T follicular helper cell (primary cell): ENCODE data around the gene CLNS1A.
"Not testable (repeated sequence)": the region's sequence is repeated elsewhere in the genome, so short reads cannot be mapped to it uniquely, and the experiment has no call there.

Source experiments
- DNase-seq: peaks from one replicate; pipeline ENCODE4 v3.0.0-alpha.2; 2020; ENCODE audit warnings: low read depth

Gene CLNS1A

DNA sequence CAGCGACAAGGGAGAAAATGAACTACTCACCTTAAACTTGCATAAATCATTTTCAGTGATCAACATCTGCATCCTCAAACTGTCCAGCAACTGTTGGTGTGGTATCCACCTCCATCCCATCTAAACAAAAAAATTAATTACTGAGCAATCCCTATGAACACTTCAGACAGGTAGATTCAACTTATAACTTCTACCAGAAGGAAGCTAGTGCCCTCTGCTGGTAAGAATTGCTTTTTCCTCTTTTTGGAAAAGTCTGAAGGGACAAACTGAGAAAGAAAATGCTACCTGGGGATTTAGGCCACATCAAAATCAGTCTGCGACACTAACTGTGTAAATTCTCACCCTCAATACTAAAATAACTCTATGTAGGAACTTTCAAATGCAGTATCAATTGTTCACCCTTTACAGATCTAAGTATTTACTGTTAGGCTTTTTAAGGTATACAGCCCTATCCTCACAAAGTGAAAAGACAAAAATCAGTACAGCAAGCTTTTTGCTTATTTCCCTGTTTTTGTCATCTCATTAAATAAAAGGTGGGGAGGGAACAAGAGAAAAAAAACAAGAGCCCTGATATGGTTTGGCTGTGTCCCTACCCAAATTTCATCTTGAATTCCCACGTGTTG is 17.9 kb downstream of the CLNS1A start:
- DNase-seq, result no peak

DNA sequence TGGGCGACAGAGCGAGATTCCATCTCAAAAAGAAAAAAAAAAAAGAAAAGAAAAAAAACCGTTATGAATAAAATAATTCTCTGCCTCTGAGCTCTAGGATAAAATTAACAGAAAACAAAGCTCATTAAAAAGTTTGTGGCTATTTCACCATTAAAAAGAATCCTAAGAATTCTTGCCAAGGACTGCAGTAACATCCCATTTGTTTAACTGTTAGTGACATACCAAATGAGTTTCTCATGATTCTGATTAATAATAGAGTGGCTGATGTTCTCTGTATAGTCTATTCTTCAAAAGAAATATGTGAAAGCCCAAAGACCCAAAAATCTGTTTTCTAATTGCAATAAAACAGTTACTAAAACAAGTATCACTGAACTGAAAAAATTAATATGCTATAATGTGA is 19.7 kb downstream of the CLNS1A start:
- no peak for DNase-seq

DNA sequence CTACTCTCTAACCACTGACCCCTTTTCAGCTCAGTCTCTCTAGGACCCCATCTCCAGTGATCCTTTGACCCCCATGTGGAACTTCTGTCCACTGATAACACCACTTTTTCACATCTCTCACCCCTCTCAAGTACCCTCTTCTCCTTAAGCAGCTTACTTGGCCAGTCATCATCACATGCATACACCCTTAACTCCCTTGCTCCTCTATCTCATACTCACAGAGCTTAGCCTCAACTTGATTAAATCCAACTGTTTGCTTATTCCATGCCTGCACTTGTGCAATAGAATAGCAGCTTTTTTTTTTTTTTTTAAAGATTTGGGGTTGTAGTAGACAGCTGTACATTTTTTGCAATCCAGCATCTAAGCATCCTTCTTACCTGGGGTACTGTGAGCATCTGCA is 25.7 kb downstream of the CLNS1A start:
- DNase-seq, result no peak

DNA sequence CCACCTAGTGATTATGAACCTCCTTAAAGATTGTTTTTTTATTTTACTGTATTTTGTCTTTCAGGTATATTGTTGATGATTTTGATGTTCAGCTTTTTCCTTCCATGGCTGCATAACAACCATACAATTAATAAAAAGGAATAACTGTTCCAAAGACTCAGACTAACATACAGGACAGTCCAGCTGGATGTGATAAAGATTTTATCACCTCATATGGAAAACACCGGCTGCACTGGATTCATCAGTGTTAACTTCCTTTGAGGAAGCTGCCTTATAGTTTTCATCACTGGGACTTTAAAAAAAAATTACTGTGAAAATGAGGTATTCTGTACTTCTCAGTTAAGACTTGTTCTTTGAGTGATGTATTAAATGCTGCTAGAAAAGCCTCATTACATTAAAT is 28.4 kb downstream of the CLNS1A start:
- DNase-seq, result no peak

DNA sequence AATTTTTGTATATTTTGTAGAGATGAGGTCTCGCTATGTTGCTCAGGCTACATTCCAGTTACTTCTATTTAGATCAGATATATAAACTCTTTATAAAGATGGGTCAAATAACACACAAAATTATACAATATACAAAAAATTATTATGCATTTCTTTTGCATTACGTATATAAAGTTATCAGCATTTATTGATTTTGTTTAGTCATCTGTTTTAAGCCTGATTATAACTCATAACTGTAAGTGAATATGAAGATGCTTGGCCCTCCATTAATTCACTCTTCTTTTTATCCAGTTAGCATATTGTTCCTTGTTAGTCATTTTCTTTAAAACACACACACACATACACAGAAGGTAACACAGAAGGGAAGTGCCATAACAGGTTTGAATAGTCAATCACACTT is 33.3 kb downstream of the CLNS1A start:
- no peak for DNase-seq

DNA sequence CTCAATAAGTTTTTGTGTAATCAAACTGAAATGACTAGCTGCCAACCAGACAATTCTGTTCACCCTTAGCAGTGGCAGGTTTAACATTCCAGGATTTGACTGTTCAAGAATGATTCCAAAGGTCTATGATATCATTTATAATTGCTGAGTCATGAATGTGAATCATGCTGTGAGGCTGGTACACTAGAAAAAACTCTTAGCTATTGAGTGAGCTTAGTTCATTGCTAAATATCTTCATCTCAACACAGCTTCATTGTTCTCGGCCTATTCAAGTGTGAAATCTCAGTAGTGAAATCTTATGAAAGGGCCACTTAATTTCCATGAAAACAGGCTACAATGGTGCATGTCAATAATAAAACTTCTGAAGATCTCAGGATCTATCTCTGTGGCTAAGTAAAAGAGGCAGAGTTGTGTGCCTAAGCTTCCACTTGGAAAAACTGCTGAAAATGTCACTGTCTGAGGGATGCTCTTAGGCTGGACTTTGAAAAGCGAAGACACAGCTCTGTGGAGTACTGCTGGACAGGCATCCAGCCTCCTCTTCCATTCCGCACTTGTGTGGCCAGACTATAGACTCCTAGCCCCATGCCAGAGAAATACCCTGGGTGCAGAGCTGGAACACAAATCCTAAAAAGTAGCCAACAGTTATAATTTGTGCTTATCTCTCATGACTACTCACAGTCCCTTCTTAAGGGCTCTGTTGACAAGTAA is 35.1 kb downstream of the CLNS1A start:
- DNase-seq, result no peak

DNA sequence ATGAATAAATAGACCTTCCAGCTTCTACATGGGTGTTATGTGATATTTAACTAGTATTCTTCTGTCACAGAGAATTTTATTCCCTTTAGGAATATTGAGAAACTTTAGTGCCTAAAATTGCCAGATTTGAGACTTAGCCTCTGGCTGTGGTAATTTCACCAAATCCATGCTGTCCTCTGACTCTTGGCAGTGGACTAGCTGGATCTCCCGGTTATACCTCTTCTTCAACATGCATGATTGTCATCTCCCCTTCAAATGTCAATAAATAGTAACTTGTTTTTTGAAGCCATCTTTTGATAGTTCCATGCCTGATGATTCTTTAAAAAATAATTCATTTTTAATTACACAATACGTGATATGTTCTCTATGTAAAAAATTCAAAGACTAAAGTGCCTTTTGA is 39.4 kb downstream of the CLNS1A start:
- DNase-seq, result no peak

DNA sequence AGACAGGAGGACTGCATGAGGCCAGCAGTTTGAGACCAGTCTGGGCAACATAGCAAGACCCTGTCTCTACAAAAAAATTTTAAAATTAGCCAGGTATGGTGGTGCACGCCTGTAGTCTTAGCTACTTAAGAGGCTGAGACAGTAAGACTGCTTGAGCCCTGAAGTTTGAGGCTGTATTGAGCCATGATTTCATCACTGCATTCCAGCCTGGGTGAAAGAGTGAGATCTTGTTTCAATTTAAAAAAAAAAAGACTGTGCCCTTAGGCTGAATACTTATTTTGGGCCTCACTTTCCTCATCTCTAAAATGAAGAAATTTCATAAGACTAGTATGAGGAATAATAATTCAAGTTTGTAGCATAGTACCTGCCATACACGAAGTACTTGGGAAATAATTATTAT is 41.0 kb downstream of the CLNS1A start:
- no peak for DNase-seq

DNA sequence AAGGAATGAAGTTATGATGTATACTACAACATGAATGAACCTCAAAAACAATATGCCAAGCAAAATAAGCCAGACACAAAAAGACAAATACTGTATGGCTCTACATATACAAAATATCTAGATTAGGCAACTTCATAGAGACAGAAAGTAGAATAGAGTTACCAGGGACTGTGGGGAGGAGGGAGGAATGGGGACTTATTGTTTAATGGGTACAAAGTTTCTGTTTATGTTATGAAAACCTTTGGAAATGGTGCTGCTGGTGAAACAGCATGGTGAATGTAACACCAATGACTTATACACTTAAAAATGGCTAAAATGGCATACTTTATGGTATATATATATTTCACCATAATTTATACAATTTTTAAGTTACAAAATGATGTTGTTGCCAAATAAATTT is 43.7 kb downstream of the CLNS1A start:
- DNase-seq, result no peak

DNA sequence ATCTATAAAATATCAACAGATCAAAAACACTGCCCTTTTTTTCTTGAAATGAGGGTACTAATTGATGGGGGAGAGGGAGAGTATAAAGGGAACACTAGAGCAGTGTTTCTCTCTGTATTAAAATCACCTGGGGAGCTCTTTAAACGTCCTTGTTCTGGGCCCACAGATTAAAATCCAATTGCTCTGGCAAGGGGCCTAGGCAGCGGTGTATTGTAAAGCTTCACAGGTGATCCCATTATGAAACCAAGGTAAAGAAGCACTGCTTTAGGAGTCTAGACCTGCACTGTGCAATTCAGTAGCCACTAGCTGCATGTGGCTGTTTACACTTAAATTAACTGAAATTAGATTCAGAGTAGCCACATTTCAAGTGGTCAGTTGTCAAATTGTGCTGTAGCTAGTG is 44.9 kb downstream of the CLNS1A start:
- no peak for DNase-seq

DNA sequence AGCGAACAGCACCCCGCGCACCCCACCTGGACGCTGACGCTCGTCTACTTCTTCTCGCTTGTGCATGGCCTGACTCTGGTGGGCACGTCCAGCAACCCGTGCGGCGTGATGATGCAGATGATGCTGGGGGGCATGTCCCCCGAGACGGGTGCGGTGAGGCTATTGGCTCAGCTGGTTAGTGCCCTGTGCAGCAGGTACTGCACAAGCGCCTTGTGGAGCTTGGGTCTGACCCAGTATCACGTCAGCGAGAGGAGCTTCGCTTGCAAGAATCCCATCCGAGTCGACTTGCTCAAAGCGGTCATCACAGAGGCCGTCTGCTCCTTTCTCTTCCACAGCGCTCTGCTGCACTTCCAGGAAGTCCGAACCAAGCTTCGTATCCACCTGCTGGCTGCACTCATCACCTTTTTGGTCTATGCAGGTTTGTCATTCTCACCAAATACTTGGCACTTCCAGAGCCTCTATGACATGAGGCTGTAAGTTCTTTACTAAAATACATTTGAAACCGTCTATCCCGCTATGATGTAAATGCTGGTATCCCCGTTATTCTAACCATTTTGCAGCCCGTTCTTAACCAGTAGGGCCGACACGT is 47.3 kb downstream of the CLNS1A start:
- DNase-seq, result no peak

DNA sequence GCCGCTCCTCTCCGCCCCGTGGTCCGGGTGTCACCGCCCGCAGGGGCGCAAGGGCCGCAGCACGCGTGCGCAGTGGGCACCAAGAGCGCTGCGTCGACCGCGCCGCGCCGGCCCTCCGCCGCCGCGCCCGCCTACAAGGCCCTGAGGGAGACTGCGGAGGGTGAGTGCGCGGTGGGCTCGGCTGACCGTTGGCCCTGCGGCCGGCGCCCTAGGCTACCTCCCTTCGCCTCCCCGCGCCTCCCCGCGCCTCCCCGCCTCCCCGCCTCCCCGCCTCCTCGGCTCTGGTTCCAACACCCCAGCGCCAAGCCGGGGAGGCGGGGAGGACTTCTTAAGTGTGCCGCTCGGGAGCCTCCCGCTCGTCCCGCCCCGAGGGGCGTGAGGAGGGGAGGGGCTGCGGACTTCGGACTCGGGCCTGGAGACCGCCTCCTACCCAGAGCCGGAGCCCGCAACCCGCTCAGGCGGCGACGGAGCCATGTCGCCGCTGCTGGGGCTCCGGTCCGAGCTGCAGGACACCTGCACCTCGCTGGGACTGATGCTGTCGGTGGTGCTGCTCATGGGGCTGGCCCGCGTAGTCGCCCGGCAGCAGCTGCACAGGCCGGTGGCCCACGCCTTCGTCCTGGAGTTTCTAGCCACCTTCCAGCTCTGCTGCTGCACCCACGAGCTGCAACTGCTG is 47.9 kb downstream of the CLNS1A start, which contains the start of gene AQP11:
Gene AQP11 (plus strand): TSS at position 433 of the 673 bp plus-strand sequence. CDS start 40 bp downstream, at position 473.
- no peak for DNase-seq

DNA sequence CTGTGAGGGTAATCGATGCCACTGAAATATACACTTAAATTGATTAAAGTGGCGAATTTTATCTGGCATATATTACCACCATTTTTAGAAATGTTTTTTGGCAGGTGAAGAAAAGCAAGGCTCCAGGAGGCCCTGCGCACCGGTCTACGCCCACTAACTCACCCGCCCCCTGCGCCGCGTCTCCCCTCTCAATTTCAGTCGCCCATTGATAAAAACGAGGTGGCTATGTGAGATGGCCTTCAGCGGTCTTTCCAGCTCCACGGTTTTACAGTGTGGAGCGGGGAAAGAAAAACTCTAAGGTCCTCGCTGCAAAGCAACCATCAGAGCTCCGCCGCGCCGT is 48.4 kb downstream of the CLNS1A start:
- DNase-seq, result no peak

DNA sequence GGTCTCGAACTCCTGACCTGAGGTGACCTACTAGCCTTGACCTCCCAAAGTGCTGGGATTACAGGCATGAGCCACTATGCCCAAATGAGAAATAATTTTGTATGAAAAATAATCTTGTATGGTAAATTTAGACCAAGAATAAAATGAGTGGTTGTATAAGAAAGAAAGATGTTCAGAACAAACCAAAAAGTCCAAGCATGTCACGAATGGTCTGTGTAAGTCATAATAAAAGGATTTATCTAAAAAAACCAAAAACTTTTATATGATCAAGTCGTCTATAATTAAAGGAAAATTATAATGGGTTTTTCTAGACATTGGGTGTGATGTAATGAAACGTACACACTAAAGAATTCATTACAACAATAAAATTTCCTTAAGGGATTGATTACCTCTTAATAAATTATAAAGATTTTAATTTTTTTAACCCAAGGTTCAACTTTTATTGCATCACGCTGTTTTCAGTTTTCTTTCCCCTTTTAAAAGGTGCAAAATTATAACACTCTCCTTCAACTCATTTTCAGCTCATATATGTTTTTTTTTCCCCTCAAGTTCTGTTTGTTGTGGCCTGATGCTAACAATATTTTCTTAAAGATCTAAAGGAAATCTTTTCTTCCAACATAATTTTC is 56.8 kb downstream of the CLNS1A start:
- DNase-seq, result no peak

DNA sequence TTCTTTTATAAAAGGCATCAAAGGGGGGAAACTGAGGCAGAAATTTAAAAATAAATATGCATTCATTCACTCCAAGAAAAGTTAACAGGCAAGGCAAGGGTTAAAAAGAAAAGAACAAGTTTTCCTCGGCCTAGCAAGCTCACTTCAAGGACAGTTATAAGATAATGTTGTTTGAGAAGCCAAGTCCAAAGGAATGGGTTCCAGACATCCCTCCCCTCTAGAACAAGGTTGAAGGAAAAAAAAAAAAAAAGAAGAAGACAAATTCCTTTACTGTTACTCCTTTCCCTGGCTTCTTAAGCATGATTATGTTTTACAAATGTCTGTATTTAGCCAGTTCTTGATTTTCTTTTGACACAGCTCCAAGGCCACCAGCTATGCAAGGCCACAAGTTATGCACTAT is 62.2 kb downstream of the CLNS1A start:
- not testable (repeated sequence) for DNase-seq

DNA sequence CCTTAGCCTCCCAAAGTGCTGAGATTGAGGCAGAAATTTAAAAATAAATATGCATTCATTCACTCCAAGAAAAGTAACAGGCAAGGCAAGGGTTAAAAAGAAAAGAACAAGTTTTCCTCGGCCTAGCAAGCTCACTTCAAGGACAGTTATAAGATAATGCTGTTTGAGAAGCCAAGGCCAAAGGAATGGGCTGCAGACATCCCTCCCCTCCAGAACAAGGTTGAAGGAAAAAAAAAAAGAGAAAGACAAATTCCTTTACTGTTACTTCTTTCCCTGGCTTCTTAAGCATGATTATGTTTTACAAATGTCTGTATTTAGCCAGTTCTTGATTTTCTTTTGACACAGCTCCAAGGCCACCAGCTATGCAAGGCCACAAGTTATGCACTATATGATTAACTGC is 66.7 kb downstream of the CLNS1A start:
- DNase-seq, result not testable (repeated sequence)

DNA sequence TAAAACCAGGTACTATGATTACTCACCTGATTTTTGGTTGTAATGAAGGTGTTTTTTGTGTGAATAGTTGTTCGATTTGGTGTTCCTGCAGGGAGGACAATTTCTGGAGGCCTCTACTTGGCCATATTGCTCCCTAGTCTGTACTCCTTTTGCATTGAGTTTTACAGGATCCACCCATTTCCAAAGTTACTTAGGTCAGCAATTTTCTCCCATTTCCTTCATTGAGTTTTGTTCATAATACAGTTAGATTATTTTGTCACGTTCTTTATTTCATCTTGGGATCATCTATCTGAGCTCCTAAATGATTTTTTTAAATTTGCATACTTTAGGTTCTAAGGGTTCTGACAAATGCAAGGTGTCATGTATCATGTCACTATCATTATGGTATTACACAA is 67.9 kb downstream of the CLNS1A start:
- DNase-seq, result no peak

DNA sequence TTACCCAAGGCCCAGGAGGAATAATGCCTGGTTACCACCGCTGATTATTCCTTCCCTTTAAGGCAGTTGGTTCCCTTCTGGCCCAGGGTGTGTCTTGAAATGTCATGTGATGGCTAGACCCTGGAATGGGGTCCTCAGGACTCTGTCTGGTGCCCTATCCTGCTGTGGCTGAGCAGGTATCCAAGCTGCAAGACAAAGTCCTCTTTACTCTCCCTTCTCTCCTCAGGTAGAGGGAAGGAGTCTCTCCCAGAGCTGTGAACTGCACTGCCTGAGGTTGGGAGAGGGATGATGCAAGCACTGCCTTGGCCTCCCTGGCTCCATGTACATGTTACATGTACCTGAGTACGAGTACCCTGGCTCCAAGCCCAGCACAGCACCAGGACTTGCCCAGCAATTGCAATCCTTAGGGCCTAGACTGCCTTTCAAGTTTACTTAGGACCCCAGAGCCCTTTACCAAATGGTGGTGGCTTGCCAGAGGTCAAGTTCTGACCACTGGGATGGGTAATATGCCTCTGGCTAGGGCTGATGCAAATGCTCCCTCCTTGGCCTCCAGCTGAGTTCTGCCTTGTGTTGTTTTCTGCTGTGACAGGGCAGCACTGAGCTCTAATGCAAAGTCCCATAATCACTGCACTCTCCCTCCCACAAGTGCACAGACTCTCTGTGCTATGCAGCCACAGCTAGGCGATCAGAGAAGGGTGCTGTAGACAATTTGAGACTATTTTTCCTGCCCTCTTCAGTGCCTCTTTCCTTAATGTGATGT is 68.5 kb downstream of the CLNS1A start:
- DNase-seq, result no peak

DNA sequence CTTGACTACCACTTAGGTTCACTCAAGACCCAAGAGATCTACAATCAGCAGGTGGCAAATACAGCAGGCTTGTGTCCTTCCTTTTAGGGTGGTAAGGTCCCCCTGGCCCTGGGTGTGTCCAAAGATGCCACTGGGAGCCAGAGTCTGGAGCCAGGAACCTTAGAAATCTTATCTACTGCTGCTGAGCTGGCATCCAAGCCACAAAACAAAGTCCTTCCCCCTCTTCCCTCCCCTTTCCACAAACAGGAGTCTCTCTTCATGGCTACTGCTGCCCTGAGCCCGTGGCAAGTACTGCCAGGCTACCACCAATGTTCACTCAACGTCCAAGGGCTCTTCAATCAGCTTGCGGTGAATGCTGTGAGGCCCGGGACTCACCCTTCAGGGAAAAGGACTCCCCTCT is 69.3 kb downstream of the CLNS1A start:
- no peak for DNase-seq
